ENCODE data around the gene ATG7. TPM values are rescaled to one million over a fixed set of nuclear protein-coding genes. Genes with fewer than 3 reads are reported as not detected.

Gene ATG7
- total and polyA plus RNA-seq, 10 of the 15 experiments (the other 5 are each of a cell fraction or from before 2014, with no cell fraction given): 13.5 to 49.5 (median 26.4) TPM

GRCh38 chr3:11437506-11437905, 165.3 kb downstream of the ATG7 start (continued):
- TF ChIP-seq ZNF622 (IDR thresholded peaks at IDR 0.05) (no peak), JUNB (IDR thresholded peaks at IDR 0.05) (no peak)

DNA sequence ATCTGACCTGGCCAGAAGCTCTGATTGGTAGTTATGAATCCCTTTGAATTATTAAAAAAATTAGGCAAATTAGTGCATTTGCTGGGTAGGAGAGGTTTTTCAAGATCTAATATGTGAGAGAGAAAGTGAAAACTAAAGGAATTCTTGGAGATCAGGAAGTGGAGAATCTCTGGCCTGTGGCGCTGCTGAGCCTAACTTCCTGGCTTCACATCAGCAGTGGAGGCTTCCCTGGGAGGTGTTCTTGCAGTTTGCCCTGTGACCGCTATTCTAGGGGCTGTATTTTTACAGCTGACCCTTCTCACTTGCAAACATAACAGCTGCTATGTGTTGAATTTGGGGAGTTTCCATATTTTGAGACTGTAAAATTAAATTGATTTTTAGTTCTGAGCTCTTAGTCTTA, 166.4 kb downstream of the ATG7 start:
- Histone ChIP-seq H3K4me3 (no peak overlapping the region), H4K20me1 (ENCODE audit: control insufficient read depth, insufficient read depth) (no peaks in the 10 kb centered on the region), H3K9ac (ENCODE audit: control insufficient read depth, insufficient read depth, low read length) (no peak overlapping the region), H3K79me2 (ENCODE audit: control insufficient read depth, insufficient read depth, low read length) (no peaks in the 10 kb centered on the region), H3K9me3 (replicated peaks; ENCODE audit: control insufficient read depth, insufficient read depth, low read length) (no peaks in the 10 kb centered on the region), H3K36me3 (ENCODE audit: control insufficient read depth in 2 of 2, insufficient read depth in 2 of 2, low read length in 1 of 2) (peaks cover 0 to 2% of the 10 kb centered on the region in 2 experiments; a peak in 1 of 4 replicates), H3K4me1 (ENCODE audit: control insufficient read depth, insufficient read depth, low read length) (no peaks in the 10 kb centered on the region), H2AFZ (ENCODE audit: control insufficient read depth, low read depth, low read length) (no peak overlapping the region), H3K27ac (ENCODE audit: control insufficient read depth, insufficient read depth) (no peak overlapping the region), H3K4me2 (ENCODE audit: control insufficient read depth, insufficient read depth) (no peak overlapping the region), H3K27me3 (replicated peaks in 1 of 2; ENCODE audit: control insufficient read depth in 2 of 2, insufficient read depth in 2 of 2, low read length in 1 of 2) (no peaks in the 10 kb centered on the region)
- no TSS peak for BruUV-seq (replicated peaks)
- ChIA-PET SMC1A (ENCODE audit: uncharacterized antibody, unreplicated experiment) (no interaction called here), CTCF (interaction anchor here (1.6 kb wide), 1 partner anchor 12 kb away, joined by 4 read pairs; no protein-coding TSS in a partner anchor), RAD21 (ENCODE audit: unreplicated experiment) (no interaction called here), POLR2A (no interaction called here)
- no peak for FAIRE-seq
- ATAC-seq: no peak
- intact Hi-C loops (cut with micrococcal nuclease; ENCODE audit: unreplicated experiment) (no loop called here), in situ Hi-C loops (cut with MboI) (no loop called here)
- TF ChIP-seq ZNF24 (IDR thresholded peaks at IDR 0.05): no peak
- no peak for TF ChIP-seq E2F8 (IDR thresholded peaks at IDR 0.05; ENCODE audit: low read depth, partially characterized antibody)
- TF ChIP-seq HDAC2 (IDR thresholded peaks at IDR 0.05): no peak
- TF ChIP-seq EP300 (IDR thresholded peaks at IDR 0.05; ENCODE audit: borderline replicate concordance in 1 of 2, control insufficient read depth in 1 of 2, low read depth in 2 of 2, low read length in 2 of 2): no peak
- no peak for TF ChIP-seq ZNF622 (IDR thresholded peaks at IDR 0.05)
- no peak for TF ChIP-seq ZNF217 (IDR thresholded peaks at IDR 0.05)
- TF ChIP-seq CBFB (IDR thresholded peaks at IDR 0.05; ENCODE audit: low read depth): no peak
- TF ChIP-seq NRF1 (conservative IDR thresholded peaks at IDR 0.05; ENCODE audit: low read depth, low read length): no peak
- no peak for TF ChIP-seq SIN3A (IDR thresholded peaks at IDR 0.05; ENCODE audit: low read depth, low read length)
- TF ChIP-seq USF1 (IDR thresholded peaks at IDR 0.05; ENCODE audit: borderline replicate concordance, extremely low read length, insufficient read depth, low read depth, low read length): no peak
- no peak for TF ChIP-seq NR2C1 (IDR thresholded peaks at IDR 0.05)
- TF ChIP-seq, protein P1, sequence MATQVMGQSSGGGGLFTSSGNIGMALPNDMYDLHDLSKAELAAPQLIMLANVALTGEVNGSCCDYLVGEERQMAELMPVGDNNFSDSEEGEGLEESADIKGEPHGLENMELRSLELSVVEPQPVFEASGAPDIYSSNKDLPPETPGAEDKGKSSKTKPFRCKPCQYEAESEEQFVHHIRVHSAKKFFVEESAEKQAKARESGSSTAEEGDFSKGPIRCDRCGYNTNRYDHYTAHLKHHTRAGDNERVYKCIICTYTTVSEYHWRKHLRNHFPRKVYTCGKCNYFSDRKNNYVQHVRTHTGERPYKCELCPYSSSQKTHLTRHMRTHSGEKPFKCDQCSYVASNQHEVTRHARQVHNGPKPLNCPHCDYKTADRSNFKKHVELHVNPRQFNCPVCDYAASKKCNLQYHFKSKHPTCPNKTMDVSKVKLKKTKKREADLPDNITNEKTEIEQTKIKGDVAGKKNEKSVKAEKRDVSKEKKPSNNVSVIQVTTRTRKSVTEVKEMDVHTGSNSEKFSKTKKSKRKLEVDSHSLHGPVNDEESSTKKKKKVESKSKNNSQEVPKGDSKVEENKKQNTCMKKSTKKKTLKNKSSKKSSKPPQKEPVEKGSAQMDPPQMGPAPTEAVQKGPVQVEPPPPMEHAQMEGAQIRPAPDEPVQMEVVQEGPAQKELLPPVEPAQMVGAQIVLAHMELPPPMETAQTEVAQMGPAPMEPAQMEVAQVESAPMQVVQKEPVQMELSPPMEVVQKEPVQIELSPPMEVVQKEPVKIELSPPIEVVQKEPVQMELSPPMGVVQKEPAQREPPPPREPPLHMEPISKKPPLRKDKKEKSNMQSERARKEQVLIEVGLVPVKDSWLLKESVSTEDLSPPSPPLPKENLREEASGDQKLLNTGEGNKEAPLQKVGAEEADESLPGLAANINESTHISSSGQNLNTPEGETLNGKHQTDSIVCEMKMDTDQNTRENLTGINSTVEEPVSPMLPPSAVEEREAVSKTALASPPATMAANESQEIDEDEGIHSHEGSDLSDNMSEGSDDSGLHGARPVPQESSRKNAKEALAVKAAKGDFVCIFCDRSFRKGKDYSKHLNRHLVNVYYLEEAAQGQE (IDR thresholded peaks at IDR 0.05; ENCODE audit: low read depth, low read length): no peak
- no peak for TF ChIP-seq GATAD2B (conservative IDR thresholded peaks at IDR 0.05; ENCODE audit: low read depth)
- TF ChIP-seq ESRRA (IDR thresholded peaks at IDR 0.05; ENCODE audit: low read length): no peak
- no peak for TF ChIP-seq ETV6 (conservative IDR thresholded peaks at IDR 0.05 in 1 of 2, IDR thresholded peaks at IDR 0.05 in 1 of 2; ENCODE audit: borderline replicate concordance in 1 of 2, low read depth in 1 of 2)
- 97% methylated on average over 2 of the region's 2 CpGs for WGBS (ENCODE audit: insufficient coverage, insufficient replicate concordance, low lambda C conversion rate, missing lambda C conversion rate)
- DNase-seq (ENCODE audit: low read depth, low spot score): no peak
